Fibroblast of lung (primary cell): ENCODE results near the gene IL34. TPM values are rescaled to one million over a fixed set of nuclear protein-coding genes. Genes with fewer than 3 reads are reported as not detected.

Source experiments
- DNase-seq, 2 donors: peaks; one replicate each; pipeline versions ENCODE4 v3.0.0 to v3.0.0-alpha.2; 2010; ENCODE audit warnings: low read depth in 2 of 2
- H2AFZ ChIP-seq: 2 replicates; pipeline ENCODE4 v1.5.1; 2012; ENCODE audit warnings: low read length, control low read depth, inconsistent platforms
- H3K27ac ChIP-seq: 2 replicates; pipeline ENCODE4 v1.5.1; 2011; ENCODE audit warnings: low read length, control low read depth; ENCODE audit not compliant: insufficient read depth
- H3K27me3 ChIP-seq: 2 replicates; pipeline ENCODE4 v1.5.1; 2011; ENCODE audit warnings: mild to moderate bottlenecking, low read length; ENCODE audit not compliant: control insufficient read depth, insufficient read depth
- H3K36me3 ChIP-seq: 2 replicates; pipeline ENCODE4 v1.5.1; 2011; ENCODE audit warnings: low read length; ENCODE audit not compliant: control insufficient read depth, insufficient read depth
- H3K4me1 ChIP-seq: 2 replicates; pipeline ENCODE4 v1.5.1; 2011; ENCODE audit warnings: low read length; ENCODE audit not compliant: control insufficient read depth, insufficient read depth; ENCODE audit errors: extremely low read depth
- H3K4me2 ChIP-seq: 2 replicates; pipeline ENCODE4 v1.5.1; 2011; ENCODE audit warnings: low read length, control low read depth; ENCODE audit not compliant: insufficient read depth; ENCODE audit errors: extremely low read depth
- H3K4me3 ChIP-seq, 4 experiments: fragments of 200-600 bp in 1 of 4; sonication (generic) in 1 of 4; replicated peaks in 1 of 4; 2 replicates each; pipeline ENCODE4 v1.5.1; 2011 to 2016; ENCODE audit warnings: low read length in 4 of 4, low read depth in 3 of 4, mild to moderate bottlenecking in 3 of 4, control low read depth in 2 of 4, inconsistent platforms in 1 of 4, mixed read lengths in 1 of 4; ENCODE audit not compliant: insufficient read depth in 1 of 4; ENCODE audit errors: control extremely low read depth in 1 of 4
- H3K79me2 ChIP-seq: 2 replicates; pipeline ENCODE4 v1.5.1; 2012; ENCODE audit warnings: mild to moderate bottlenecking, low read length, inconsistent platforms; ENCODE audit not compliant: control insufficient read depth, insufficient read depth
- H3K9ac ChIP-seq: 2 replicates; pipeline ENCODE4 v1.5.1; 2011; ENCODE audit warnings: mild to moderate bottlenecking, low read length, control low read depth; ENCODE audit not compliant: insufficient read depth
- H3K9me3 ChIP-seq: 2 replicates; pipeline ENCODE4 v1.5.1; 2012; ENCODE audit warnings: low read depth, low read length; ENCODE audit not compliant: control insufficient read depth, insufficient read depth
- H4K20me1 ChIP-seq: 2 replicates; pipeline ENCODE4 v1.5.1; 2011; ENCODE audit warnings: low read length; ENCODE audit not compliant: control insufficient read depth, insufficient read depth; ENCODE audit errors: extremely low read depth
- CTCF ChIP-seq, 2 donors: IDR thresholded peaks in 1 of 2; conservative IDR thresholded peaks in 1 of 2; 1 replicate in 1 of 2; 2 replicates in 1 of 2; pipeline ENCODE4 v1.5.1; 2011 to 2012; ENCODE audit warnings: low read length in 2 of 2, control low read depth in 1 of 2, inconsistent platforms in 1 of 2, low read depth in 1 of 2, mild to moderate bottlenecking in 1 of 2
- EZH2 ChIP-seq: IDR thresholded peaks from 2 replicates; pipeline ENCODE4 v1.5.1; 2012; ENCODE audit warnings: low read length, control low read depth, mild to moderate bottlenecking; ENCODE audit errors: missing control alignments
- polyA plus RNA-seq, 2 donors: library from polyadenylated mRNA; depleted of rRNA in 1 of 2; stranded (reverse) in 1 of 2; unstranded in 1 of 2; fragments of >200 nt; gene quantifications; 2 replicates each; pipeline ENCODE4 v1.2.1, GENCODE V29; 2011 to 2012; ENCODE audit warnings: missing spikeins in 1 of 2
- total RNA-seq: library from RNA; depleted of rRNA; stranded (reverse); fragments of >200 nt; gene quantifications from 2 replicates; pipeline ENCODE4 v1.2.1, GENCODE V29; 2014

Gene IL34
- total and polyA plus RNA-seq, 2 donors (not counting 1 experiment from before 2014, with no cell fraction given): 0.45 to 5.4 TPM

GRCh38 chr16:70650216-70650615, 3.9 kb downstream of the IL34 start:
- Histone ChIP-seq H4K20me1 (no peaks in the 10 kb centered on the region), H3K27ac (no peak overlapping the region), H3K9ac (no peak overlapping the region), H2AFZ (no peak overlapping the region), H3K79me2 (no peaks in the 10 kb centered on the region), H3K36me3 (no peaks in the 10 kb centered on the region), H3K4me1 (peaks cover 5% of the 10 kb centered on the region), H3K4me2 (no peak overlapping the region), H3K27me3 (no peaks in the 10 kb centered on the region), H3K4me3 (no peak overlapping the region), H3K9me3 (no peaks in the 10 kb centered on the region)
- no peak for TF ChIP-seq CTCF (conservative IDR thresholded peaks at IDR 0.05 in 1 of 2, IDR thresholded peaks at IDR 0.05 in 1 of 2; ENCODE audit: low read depth in 1 of 2, low read length in 2 of 2)
- TF ChIP-seq EZH2: no peak
- no peak for DNase-seq

GRCh38 chr16:70651524-70651923, 5.2 kb downstream of the IL34 start:
- H3K4me3 ChIP-seq: no peak overlapping the region
- H3K27ac ChIP-seq: no peak overlapping the region
- TF ChIP-seq EZH2: no peak
- no peak for TF ChIP-seq CTCF (conservative IDR thresholded peaks at IDR 0.05 in 1 of 2, IDR thresholded peaks at IDR 0.05 in 1 of 2; ENCODE audit: low read depth in 1 of 2, low read length in 2 of 2)
- H3K79me2 ChIP-seq: no peaks in the 10 kb centered on the region
- H4K20me1 ChIP-seq: no peaks in the 10 kb centered on the region
- H3K27me3 ChIP-seq: no peaks in the 10 kb centered on the region
- H3K4me1 ChIP-seq: peaks cover 5% of the 10 kb centered on the region
- H3K9me3 ChIP-seq: no peaks in the 10 kb centered on the region
- H3K4me2 ChIP-seq: no peak overlapping the region
- no peaks in the 10 kb centered on the region for H3K36me3 ChIP-seq
- DNase-seq: peak in 1 of 2 donors; percentile 26
- no peak overlapping the region for H3K9ac ChIP-seq
- H2AFZ ChIP-seq: no peak overlapping the region

GRCh38 chr16:70652322-70652721, 6.0 kb downstream of the IL34 start:
- DNase-seq: peak in 1 of 2 donors; percentile 25
- Histone ChIP-seq H3K9me3 (no peaks in the 10 kb centered on the region), H3K79me2 (no peaks in the 10 kb centered on the region), H2AFZ (no peak overlapping the region), H3K4me3 (no peak overlapping the region), H3K4me2 (no peak overlapping the region), H4K20me1 (no peaks in the 10 kb centered on the region), H3K9ac (no peak overlapping the region), H3K27me3 (no peaks in the 10 kb centered on the region), H3K4me1 (peaks cover 5% of the 10 kb centered on the region), H3K36me3 (no peaks in the 10 kb centered on the region), H3K27ac (no peak overlapping the region)
- no peak for TF ChIP-seq EZH2
- no peak for TF ChIP-seq CTCF (conservative IDR thresholded peaks at IDR 0.05 in 1 of 2, IDR thresholded peaks at IDR 0.05 in 1 of 2; ENCODE audit: low read depth in 1 of 2, low read length in 2 of 2)
